Skeletal muscle cell (primary cell): ENCODE data around the gene GLIPR1L2.
A peak's percentile ranks its signal among the peaks of the same experiment; 100 is the strongest.
"Not testable (repeated sequence)": the region's sequence is repeated elsewhere in the genome, so short reads cannot be mapped to it uniquely, and the experiment has no call there.

Experiments used
- DNase-seq: peaks from one replicate; pipeline ENCODE4 v3.0.0-alpha.2; 2010; ENCODE audit warnings: low read depth
- H3K4me3 ChIP-seq: 2 replicates; pipeline ENCODE4 v1.5.1; 2011; ENCODE audit warnings: low read depth, mild to moderate bottlenecking, control low read depth, low read length, moderate library complexity

The GLIPR1L2 gene

GRCh38 chr12:75427491-75427890 is 36.6 kb downstream of the GLIPR1L2 start:
- H3K4me3 ChIP-seq = no peak overlapping the region
- no peak for DNase-seq

- H3K4me3 ChIP-seq = no peak overlapping the region
- no peak for DNase-seq
Observed at GRCh38 chr12:75428767-75429166, 37.9 kb downstream of the GLIPR1L2 start.

- H3K4me3 ChIP-seq = no peak overlapping the region
- DNase-seq = no peak
Observed at GRCh38 chr12:75432924-75433323, 42.0 kb downstream of the GLIPR1L2 start.

GRCh38 chr12:75437564-75437963 is 46.7 kb downstream of the GLIPR1L2 start:
- no peak for DNase-seq
- no peak overlapping the region for H3K4me3 ChIP-seq

GRCh38 chr12:75438059-75438754 is 47.3 kb downstream of the GLIPR1L2 start:
- H3K4me3 ChIP-seq = no peak overlapping the region
- DNase-seq = no peak

GRCh38 chr12:75439048-75439447 is 48.2 kb downstream of the GLIPR1L2 start:
- H3K4me3 ChIP-seq = no peak overlapping the region
- DNase-seq = no peak

- H3K4me3 ChIP-seq = no peak overlapping the region
- DNase-seq = no peak
Observed at GRCh38 chr12:75439930-75440329, 49.0 kb downstream of the GLIPR1L2 start.

GRCh38 chr12:75441687-75442449 is 51.0 kb downstream of the GLIPR1L2 start:
- DNase-seq, H3K4me3 ChIP-seq: not testable (repeated sequence)

- not testable (repeated sequence) for DNase-seq, H3K4me3 ChIP-seq
Observed at GRCh38 chr12:75442454-75442853, 51.6 kb downstream of the GLIPR1L2 start.

- H3K4me3 ChIP-seq = no peak overlapping the region
- no peak for DNase-seq
Observed at GRCh38 chr12:75443709-75444108, 52.8 kb downstream of the GLIPR1L2 start.

GRCh38 chr12:75444429-75445136 is 53.7 kb downstream of the GLIPR1L2 start:
- DNase-seq = no peak
- no peak overlapping the region for H3K4me3 ChIP-seq

- DNase-seq, H3K4me3 ChIP-seq: not testable (repeated sequence)
Observed at GRCh38 chr12:75445137-75445507, 54.2 kb downstream of the GLIPR1L2 start.

- DNase-seq = peak; percentile 42
- H3K4me3 ChIP-seq = no peak overlapping the region
Observed at GRCh38 chr12:75446857-75447256, 56.0 kb downstream of the GLIPR1L2 start.

- H3K4me3 ChIP-seq = no peak overlapping the region
- DNase-seq = no peak
Observed at GRCh38 chr12:75447691-75448393, 57.0 kb downstream of the GLIPR1L2 start.

GRCh38 chr12:75452675-75453330 is 61.9 kb downstream of the GLIPR1L2 start:
- DNase-seq = no peak
- no peak overlapping the region for H3K4me3 ChIP-seq

GRCh38 chr12:75455839-75456238 is 65.0 kb downstream of the GLIPR1L2 start:
- H3K4me3 ChIP-seq = no peak overlapping the region
- DNase-seq = no peak

GRCh38 chr12:75457191-75457590 is 66.3 kb downstream of the GLIPR1L2 start:
- no peak for DNase-seq
- no peak overlapping the region for H3K4me3 ChIP-seq

GRCh38 chr12:75457866-75458265 is 67.0 kb downstream of the GLIPR1L2 start:
- H3K4me3 ChIP-seq, DNase-seq: not testable (repeated sequence)

GRCh38 chr12:75459755-75460154 is 68.9 kb downstream of the GLIPR1L2 start:
- no peak for DNase-seq
- no peak overlapping the region for H3K4me3 ChIP-seq
